Measurements from ENCODE around the gene DDX31.
A peak's percentile ranks its signal among the peaks of the same experiment; 100 is the strongest.
"Not testable (repeated sequence)": the region's sequence is repeated elsewhere in the genome, so short reads cannot be mapped to it uniquely, and the experiment has no call there.

DDX31 gene

GRCh38 chr9:132575005-132575609 lies 94.7 kb downstream of the DDX31 start:
- DNase-seq = peak; percentile 7

DNA sequence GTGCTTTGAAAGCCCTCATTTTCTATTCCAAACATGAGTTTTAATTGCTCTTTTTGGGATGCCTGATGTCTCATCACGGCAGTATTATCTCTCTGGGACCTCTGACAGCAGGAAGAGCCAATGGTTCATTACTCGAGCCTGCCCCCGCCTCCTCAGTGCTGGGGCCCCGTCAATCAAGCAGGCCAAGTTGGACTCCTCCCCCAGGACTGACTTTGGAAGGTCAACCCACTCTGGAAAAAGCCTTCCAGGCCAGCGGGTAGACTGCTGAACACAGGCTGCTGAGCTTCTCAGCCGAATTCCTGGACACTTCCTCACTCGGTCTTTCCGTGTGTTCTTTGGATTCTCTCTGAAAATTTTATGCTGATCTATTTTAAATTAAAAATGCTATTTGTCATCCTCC lies 96.9 kb downstream of the DDX31 start:
- DNase-seq = no peak

DNA sequence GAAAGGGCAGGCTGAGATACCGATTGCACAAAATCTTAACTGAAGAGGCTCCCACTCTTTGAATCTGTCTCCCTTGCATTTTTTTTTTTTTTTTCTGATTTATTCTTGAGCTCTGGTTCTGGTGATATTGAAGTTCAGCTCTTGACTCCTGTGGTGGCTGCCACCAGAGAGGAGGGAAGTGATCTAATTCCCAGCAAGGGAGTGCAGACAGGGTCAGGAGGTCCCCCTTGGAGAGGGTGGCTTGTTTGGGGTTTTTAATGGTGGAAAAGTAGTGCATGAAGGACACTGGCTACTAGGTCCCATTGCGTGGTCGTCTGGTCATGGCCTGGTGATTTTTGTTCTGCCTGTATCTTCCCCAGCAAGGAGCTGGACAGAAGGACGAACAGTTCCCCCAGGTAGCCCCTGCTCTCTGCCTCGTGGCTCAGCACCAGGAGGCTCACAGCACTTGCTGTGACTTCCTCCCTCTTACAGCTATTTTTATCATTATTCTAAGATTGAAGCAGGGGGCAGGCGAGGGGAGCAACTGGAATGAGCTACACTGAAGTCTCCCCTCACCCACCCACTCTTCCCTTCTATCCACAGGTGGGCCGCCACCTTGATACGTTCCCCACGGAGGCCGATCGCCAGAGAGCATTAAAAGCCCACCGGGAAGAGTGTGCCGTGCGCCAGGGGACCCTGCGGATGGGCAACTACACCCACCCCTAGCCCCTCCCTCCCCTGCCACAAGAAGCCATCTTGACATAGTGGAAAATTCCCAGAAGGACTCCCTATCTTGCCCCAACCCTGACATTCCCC lies 97.8 kb downstream of the DDX31 start:
- DNase-seq = no peak

GRCh38 chr9:132568787-132569186 lies 101.0 kb downstream of the DDX31 start:
- DNase-seq = not testable (repeated sequence)

- no peak for DNase-seq
These were observed 105.3 kb downstream of the DDX31 start for GRCh38 chr9:132564526-132564925.

DNA sequence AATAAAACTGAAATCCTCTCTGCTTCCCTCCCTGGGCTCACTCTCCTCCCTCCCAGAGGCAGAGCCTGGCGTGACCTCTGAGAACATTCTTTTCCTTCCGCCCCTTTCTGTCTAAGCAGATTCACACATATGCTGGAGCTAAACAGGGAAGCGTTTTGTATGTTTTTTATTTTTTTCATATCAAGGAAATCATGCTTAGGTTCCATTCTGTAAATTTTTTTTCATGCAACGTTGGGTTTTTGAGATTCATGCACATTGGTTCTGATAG lies 107.5 kb downstream of the DDX31 start:
- DNase-seq = no peak

- DNase-seq = no peak
These were observed 109.1 kb downstream of the DDX31 start for GRCh38 chr9:132560616-132561202.

DNA sequence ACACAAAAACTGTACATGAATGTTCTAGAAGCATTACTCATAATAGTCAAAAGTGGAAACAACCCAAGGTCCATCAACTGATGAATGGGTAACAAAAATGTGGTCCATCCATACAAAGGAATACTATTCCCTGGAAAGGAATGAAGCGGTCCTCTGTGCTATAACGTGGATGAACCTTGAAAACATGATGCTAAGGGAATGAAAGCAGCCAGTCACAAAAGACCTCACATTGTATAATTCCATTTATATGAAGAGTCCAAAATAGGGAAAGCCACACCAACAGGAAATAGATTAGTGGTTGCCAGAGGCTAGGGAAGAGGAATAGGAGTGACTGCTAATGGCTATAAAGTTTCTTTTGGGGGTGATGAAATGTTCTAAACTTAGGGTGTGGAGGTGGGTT lies 110.1 kb downstream of the DDX31 start:
- no peak for DNase-seq

DNA sequence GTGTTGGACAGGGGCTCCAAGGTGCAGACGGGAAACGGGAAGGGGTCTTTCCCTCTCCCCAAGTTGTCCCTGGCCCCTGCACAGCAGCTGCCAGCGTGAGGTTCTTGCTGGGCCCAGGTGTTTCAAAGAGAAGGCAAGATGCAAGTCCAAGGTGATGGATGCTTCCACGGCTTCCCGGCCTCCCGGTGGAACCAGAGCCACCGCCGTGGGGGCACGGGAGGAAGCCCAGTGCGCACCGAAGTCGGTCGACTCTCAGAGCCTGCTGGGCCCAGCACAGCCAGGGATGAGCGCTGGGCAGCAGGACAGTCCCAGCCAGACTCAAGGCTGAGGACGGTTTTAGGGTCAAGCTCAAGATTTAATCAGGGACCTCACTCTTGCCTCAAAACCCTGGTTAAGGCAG lies 112.6 kb downstream of the DDX31 start:
- DNase-seq = no peak

DNA sequence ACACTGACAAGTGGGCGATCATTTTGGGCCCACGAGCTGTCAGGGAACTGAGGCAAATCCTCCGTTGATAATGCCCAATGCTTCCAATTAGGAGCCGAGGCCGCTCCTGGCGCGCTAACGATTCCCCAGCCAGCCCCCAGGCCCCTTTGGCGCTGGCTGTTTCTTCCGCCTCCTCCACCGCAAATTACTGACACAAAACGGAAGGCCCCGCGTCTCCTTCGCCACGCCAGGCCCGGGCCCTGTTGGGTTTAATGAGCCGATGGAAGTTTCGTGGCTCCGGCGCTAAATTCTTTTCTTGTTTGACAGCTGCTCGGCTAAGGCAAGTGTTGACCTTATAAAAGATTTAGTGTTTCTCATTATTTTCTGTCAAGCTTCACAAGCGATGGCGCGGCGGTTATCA lies 113.1 kb downstream of the DDX31 start:
- DNase-seq = peak; percentile 51

DNA sequence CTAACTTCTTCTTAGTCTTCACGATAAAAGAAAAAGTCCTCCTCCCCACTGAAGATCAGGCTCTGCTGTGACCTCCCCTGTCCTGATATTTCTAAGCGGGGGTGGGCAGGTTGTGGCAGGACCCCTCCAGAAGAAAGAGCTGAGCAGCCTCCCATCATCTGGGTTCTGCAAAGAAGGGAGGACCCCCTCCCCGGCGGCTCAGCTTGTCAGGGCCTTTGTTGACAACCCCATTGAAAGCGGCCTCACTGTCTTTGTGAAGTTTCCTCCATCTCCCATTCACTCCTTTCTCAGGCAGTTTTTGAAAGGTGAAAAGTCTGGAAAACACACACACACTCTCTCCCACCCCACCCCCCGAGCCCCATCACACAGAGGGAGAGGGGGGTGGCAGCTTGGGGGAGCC lies 113.5 kb downstream of the DDX31 start:
- no peak for DNase-seq

- peak; percentile 5 for DNase-seq
These were observed 114.3 kb downstream of the DDX31 start for GRCh38 chr9:132555528-132555927.

GRCh38 chr9:132554755-132555154 lies 115.0 kb downstream of the DDX31 start:
- DNase-seq = no peak

GRCh38 chr9:132552041-132552440 lies 117.7 kb downstream of the DDX31 start:
- no peak for DNase-seq

GRCh38 chr9:132551556-132551955 lies 118.2 kb downstream of the DDX31 start:
- no peak for DNase-seq

DNA sequence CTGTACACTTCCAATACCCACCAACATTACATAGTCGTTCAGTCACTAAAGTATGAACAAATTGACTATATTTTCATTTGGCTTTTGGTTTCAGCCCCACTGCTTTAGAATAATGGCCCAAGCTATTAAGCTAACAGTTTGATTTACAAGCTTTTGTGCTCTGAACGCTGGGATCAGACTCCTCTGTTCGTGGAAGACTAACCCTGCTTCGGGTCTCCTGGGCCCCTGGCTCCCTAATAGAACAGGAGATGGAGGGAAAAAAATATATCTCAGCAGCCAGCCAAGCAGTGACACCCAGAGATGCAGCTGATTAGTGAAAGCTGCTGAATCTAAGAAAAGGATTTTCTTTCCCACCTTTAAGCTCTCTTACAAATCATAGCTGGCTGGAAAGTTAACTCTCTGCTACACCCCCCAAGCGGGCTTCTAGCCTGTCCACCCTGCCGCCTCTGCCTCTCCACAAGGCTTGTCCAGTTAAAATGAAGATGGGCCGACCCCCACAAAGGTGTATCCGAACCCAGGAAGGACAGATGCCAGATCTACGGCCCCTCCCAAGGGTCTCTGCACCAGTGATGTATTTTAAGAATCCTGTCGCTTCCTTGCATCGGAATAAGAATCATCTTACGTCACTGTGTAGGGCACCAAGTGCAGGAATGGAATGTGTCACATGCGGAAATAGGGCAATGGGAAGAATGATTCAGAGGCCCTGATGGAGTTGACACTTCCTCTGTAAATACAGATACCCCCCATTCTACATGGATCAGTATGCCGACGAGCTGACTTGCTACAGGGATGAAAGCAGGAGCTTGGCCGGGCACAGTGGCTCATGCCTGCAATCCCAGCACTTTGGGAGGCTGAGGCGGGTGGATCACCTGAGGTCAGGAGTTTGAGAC lies 120.8 kb downstream of the DDX31 start:
- DNase-seq = no peak

DNA sequence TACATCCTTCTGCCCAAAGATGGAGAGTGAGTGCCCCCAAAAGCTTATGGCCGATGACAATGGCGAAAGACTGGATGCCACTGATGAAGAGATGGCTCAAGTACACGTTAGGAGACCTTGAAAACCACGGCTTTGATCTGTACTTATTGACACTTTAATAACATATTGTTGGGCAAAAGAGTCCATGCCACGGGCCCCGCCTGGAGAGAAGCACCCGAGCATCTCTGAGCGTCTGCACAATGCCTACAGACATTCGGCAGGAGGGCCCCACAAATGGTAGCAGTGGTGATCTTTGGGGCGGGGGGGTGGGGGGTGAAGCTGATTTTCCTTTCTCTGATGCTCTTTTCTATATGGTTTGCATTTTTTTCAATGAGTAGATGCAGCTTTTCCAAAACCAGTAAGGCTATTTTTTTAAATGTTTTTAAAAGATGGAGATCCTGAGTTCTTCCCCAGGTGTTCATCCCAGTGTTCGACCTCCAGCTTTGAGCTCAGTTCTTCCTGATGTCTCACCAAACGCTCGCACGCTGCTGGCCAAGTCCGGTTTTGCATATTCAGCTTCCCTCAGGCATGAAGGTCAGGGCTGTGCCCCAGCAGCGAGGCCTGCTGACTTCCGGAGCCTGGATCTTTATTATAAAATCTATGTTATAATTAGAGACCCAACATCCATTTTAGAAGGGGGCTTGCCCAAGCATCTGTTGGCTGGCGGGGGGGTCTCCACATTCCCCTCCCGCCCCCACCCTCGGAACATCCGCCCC lies 121.6 kb downstream of the DDX31 start:
- peak; percentile 54 for DNase-seq

GRCh38 chr9:132547436-132547835 lies 122.3 kb downstream of the DDX31 start:
- DNase-seq = no peak

- DNase-seq = no peak
These were observed 122.7 kb downstream of the DDX31 start for GRCh38 chr9:132547052-132547431.

GRCh38 chr9:132546148-132547051 lies 123.4 kb downstream of the DDX31 start:
- peak; percentile 15 for DNase-seq

DNA sequence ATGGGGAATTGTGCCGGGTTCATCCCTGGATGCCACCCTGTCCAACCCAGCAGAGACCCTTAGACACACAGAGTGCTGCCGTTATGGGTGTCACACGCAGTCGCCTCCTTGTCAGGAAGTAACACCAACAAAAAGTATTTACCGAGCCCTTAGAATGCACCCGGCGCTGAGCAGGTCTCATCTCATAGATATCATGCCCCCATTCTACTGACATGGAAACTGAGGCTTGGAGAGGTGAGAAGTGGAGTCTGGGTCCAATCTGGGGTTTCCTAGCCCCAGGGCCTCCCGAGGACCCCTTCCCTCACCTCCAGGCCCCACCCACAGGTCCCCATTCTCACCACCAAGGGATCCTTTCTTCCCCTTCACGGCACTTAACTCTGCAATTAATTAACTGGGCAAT lies 124.2 kb downstream of the DDX31 start:
- DNase-seq = no peak

GRCh38 chr9:132543960-132544359 lies 125.8 kb downstream of the DDX31 start:
- DNase-seq = no peak
